Measurements from ENCODE around the gene FSCN2. TPM values are rescaled to one million over a fixed set of nuclear protein-coding genes. Genes with fewer than 3 reads are reported as not detected.

The FSCN2 gene
- total RNA-seq, 1 experiment from 2014 or later: 1.6 TPM

- Histone ChIP-seq H3K4me2 (ENCODE audit: insufficient read depth, insufficient read length, low read length) (no peak overlapping the region), H2BK12ac (ENCODE audit: insufficient read length, low read depth, low read length) (no peak overlapping the region), H3K27me3 (ENCODE audit: insufficient read depth, low read length) (no peaks in the 10 kb centered on the region; the same call in 1 of the 2 replicates), H3K18ac (ENCODE audit: insufficient read length, low read depth, low read length) (no peak overlapping the region), H3K9ac (ENCODE audit: extremely low read depth, insufficient read length, low read length) (no peak overlapping the region), H3K56ac (ENCODE audit: insufficient read length, low read depth, low read length) (no peak overlapping the region), H2BK15ac (ENCODE audit: low read depth, low read length) (no peak overlapping the region), H3K27ac (ENCODE audit: insufficient read length, low read depth, low read length) (no peak overlapping the region), H3K14ac (ENCODE audit: insufficient read depth, low read length) (no peak overlapping the region), H2AFZ (ENCODE audit: low read length) (no peak overlapping the region), H2AK5ac (ENCODE audit: insufficient read length, low read length) (no peak overlapping the region), H2BK20ac (ENCODE audit: low read depth, low read length, poor library complexity, severe bottlenecking) (no peak overlapping the region), H3T11ph (ENCODE audit: low read length) (no peak overlapping the region), H4K20me1 (ENCODE audit: control insufficient read depth, insufficient read depth, insufficient read length) (peaks cover 3% of the 10 kb centered on the region), H3K23ac (ENCODE audit: insufficient read length, low read depth, low read length) (no peak overlapping the region), H4K5ac (ENCODE audit: insufficient read length, low read depth, low read length) (no peak overlapping the region), H3K79me1 (ENCODE audit: insufficient read depth, low read depth, low read length, poor library complexity, severe bottlenecking) (no peaks in the 10 kb centered on the region), H3K9me3 (ENCODE audit: control insufficient read depth, low read depth, low read length) (no peaks in the 10 kb centered on the region), H3K4ac (ENCODE audit: low read depth, low read length) (no peak overlapping the region), H3K4me1 (ENCODE audit: insufficient read depth, low read length) (no peaks in the 10 kb centered on the region), H4K91ac (ENCODE audit: insufficient read length, low read depth, low read length) (no peak overlapping the region), H3K23me2 (ENCODE audit: insufficient read length, low read depth, low read length, poor library complexity, severe bottlenecking) (no peaks in the 10 kb centered on the region), H4K8ac (replicated peaks; ENCODE audit: insufficient read length, low read depth, low read length) (no peak overlapping the region), H2BK5ac (ENCODE audit: insufficient read length, low read length) (no peak overlapping the region), H2BK120ac (ENCODE audit: low read depth, low read length, poor library complexity, severe bottlenecking) (no peak overlapping the region), H3K79me2 (ENCODE audit: insufficient read depth, low read length) (no peaks in the 10 kb centered on the region)
- H3K4me1 Mint-ChIP-seq: peaks cover 0 to 1% of the 10 kb centered on the region in 2 experiments; a peak in 1 of 4 replicates
- no peak for DNase-seq
- H3K4me3 Mint-ChIP-seq: no peak overlapping the region
- H3K27ac Mint-ChIP-seq: no peak overlapping the region
- no peak for TF ChIP-seq CTCF (conservative IDR thresholded peaks at IDR 0.05)
- no CpG with 5 or more reads among the region's 20 CpGs for WGBS (ENCODE audit: extremely low coverage, insufficient read length, low lambda C conversion rate)
- no peaks in the 10 kb centered on the region for H3K36me3 Mint-ChIP-seq (ENCODE audit: insufficient read depth in 1 of 3, low read depth in 3 of 3)
- H3K9me3 Mint-ChIP-seq: no peaks in the 10 kb centered on the region
- peaks cover 33% of the 10 kb centered on the region for H3K27me3 Mint-ChIP-seq (ENCODE audit: low read depth)
Observed at GRCh38 chr17:81528384-81528650, 140 bp downstream of the FSCN2 start.
